ENCODE data around the gene POLR3H. TPM values are rescaled to one million over a fixed set of nuclear protein-coding genes. Genes with fewer than 3 reads are reported as not detected.

POLR3H gene
- total RNA-seq, 1 experiment from 2014 or later: 47.6 TPM

GRCh38 chr22:41540006-41540315, 4.3 kb downstream of the POLR3H start:
- no peaks in the 10 kb centered on the region for H3K27me3 ChIP-seq (ENCODE audit: insufficient read depth, low read depth)
- no peaks in the 10 kb centered on the region for H3K9me3 ChIP-seq (ENCODE audit: insufficient read depth, low read depth)
- H2AFZ ChIP-seq: no peak overlapping the region
- ChIA-PET CTCF (no interaction called here), POLR2A (ENCODE audit: unreplicated experiment) (no interaction called here)
- H3K4me2 ChIP-seq: no peak overlapping the region
- no peak overlapping the region for H3K27ac ChIP-seq
- H3K79me2 ChIP-seq (ENCODE audit: low read depth): peaks cover 47% of the 10 kb centered on the region
- no TSS peak for BruUV-seq (replicated peaks)
- H4K20me1 ChIP-seq (ENCODE audit: insufficient read depth): peaks cover 62% of the 10 kb centered on the region
- DNase-seq: no peak
- peaks cover 20% of the 10 kb centered on the region; the same call in 1 of the 2 replicates for H3F3A ChIP-seq (ENCODE audit: insufficient read depth, low read depth)
- TF ChIP-seq EZH2 (IDR thresholded peaks at IDR 0.05; ENCODE audit: low read depth): no peak
- no peak for TF ChIP-seq CTCF (conservative IDR thresholded peaks at IDR 0.05)
- no peaks in the 10 kb centered on the region for H3K9me2 ChIP-seq (ENCODE audit: insufficient read depth)
- H3K4me3 ChIP-seq: no peak overlapping the region
- H3K36me3 ChIP-seq (ENCODE audit: low read depth): no peaks in the 10 kb centered on the region
- H3K4me1 ChIP-seq (replicated peaks; ENCODE audit: insufficient read depth): peaks cover 14% of the 10 kb centered on the region
- intact Hi-C loops (cut with micrococcal nuclease; ENCODE audit: unreplicated experiment): loop anchor here (5.0 kb wide), 1 partner anchor 407 kb away; the partner anchor contains the start of gene CENPM

GRCh38 chr22:41539146-41540005, 4.9 kb downstream of the POLR3H start:
- Histone ChIP-seq H2AFZ (no peak overlapping the region), H3K79me2 (ENCODE audit: low read depth) (peaks cover 47% of the 10 kb centered on the region), H3K27ac (no peak overlapping the region), H3K27me3 (ENCODE audit: insufficient read depth, low read depth) (no peaks in the 10 kb centered on the region), H3K4me3 (no peak overlapping the region), H3K4me2 (no peak overlapping the region), H3K9me2 (ENCODE audit: insufficient read depth) (no peaks in the 10 kb centered on the region), H3K9me3 (ENCODE audit: insufficient read depth, low read depth) (no peaks in the 10 kb centered on the region), H3K4me1 (replicated peaks; ENCODE audit: insufficient read depth) (peaks cover 10% of the 10 kb centered on the region), H3F3A (ENCODE audit: insufficient read depth, low read depth) (peaks cover 19% of the 10 kb centered on the region; the same call in 1 of the 2 replicates), H4K20me1 (ENCODE audit: insufficient read depth) (peaks cover 68% of the 10 kb centered on the region), H3K36me3 (ENCODE audit: low read depth) (no peaks in the 10 kb centered on the region)
- BruUV-seq (replicated peaks): no TSS peak
- intact Hi-C loops (cut with micrococcal nuclease; ENCODE audit: unreplicated experiment): loop anchor here (5.0 kb wide), 1 partner anchor 408 kb away; the partner anchor contains the start of gene CENPM
- no peak for TF ChIP-seq CTCF (conservative IDR thresholded peaks at IDR 0.05)
- no peak for TF ChIP-seq EZH2 (IDR thresholded peaks at IDR 0.05; ENCODE audit: low read depth)
- no peak for DNase-seq
- ChIA-PET CTCF (no interaction called here), POLR2A (ENCODE audit: unreplicated experiment) (no interaction called here)

- CTCF ChIA-PET: no interaction called here
- TF ChIP-seq CTCF (conservative IDR thresholded peaks at IDR 0.05) (no peak), EZH2 (IDR thresholded peaks at IDR 0.05; ENCODE audit: low read depth) (no peak)
- Histone ChIP-seq H3K79me2 (ENCODE audit: low read depth) (peaks cover 47% of the 10 kb centered on the region), H3K27ac (no peak overlapping the region), H3K36me3 (ENCODE audit: low read depth) (peaks cover under 1% of the 10 kb centered on the region; the same call in 1 of the 2 replicates), H4K20me1 (ENCODE audit: insufficient read depth) (peaks cover 76% of the 10 kb centered on the region), H3K9me2 (ENCODE audit: insufficient read depth) (no peaks in the 10 kb centered on the region), H3K4me2 (no peak overlapping the region), H3K27me3 (ENCODE audit: insufficient read depth, low read depth) (no peaks in the 10 kb centered on the region), H2AFZ (no peak overlapping the region), H3K4me1 (replicated peaks; ENCODE audit: insufficient read depth) (peaks cover 10% of the 10 kb centered on the region), H3F3A (ENCODE audit: insufficient read depth, low read depth) (peaks cover 27% of the 10 kb centered on the region; the same call in 1 of the 2 replicates), H3K4me3 (no peak overlapping the region), H3K9me3 (ENCODE audit: insufficient read depth, low read depth) (no peaks in the 10 kb centered on the region)
- POLR2A ChIA-PET (ENCODE audit: unreplicated experiment): no interaction called here
- intact Hi-C loops (cut with micrococcal nuclease; ENCODE audit: unreplicated experiment): no loop called here
- no TSS peak for BruUV-seq (replicated peaks)
- DNase-seq: no peak
Observed at GRCh38 chr22:41538583-41538982, 5.7 kb downstream of the POLR3H start.

Data from PC-9 (cell line).